ENCODE measurements around the gene ENTPD7.

DNA sequence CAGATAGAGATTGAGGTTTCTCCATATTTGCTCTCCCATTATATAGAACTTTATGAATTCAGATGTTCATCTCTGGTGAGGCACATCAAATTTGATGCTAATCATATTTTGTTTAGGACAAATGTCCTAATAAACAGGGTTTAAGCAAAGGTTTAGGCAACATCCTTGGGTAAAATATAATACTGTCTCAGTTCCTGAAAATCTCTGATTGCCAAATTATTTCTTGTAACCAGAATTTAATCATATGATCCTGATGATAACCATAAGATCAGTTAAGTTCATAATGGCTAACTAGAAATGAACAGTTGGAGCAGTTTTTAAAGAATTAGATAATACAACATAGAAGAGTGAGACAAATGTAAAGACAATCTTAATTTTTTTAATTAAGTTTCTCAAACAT is 91.3 kb downstream of the ENTPD7 start:
- TF ChIP-seq POLR2AphosphoS5 (IDR thresholded peaks at IDR 0.05): no peak
- TF ChIP-seq, protein P1, sequence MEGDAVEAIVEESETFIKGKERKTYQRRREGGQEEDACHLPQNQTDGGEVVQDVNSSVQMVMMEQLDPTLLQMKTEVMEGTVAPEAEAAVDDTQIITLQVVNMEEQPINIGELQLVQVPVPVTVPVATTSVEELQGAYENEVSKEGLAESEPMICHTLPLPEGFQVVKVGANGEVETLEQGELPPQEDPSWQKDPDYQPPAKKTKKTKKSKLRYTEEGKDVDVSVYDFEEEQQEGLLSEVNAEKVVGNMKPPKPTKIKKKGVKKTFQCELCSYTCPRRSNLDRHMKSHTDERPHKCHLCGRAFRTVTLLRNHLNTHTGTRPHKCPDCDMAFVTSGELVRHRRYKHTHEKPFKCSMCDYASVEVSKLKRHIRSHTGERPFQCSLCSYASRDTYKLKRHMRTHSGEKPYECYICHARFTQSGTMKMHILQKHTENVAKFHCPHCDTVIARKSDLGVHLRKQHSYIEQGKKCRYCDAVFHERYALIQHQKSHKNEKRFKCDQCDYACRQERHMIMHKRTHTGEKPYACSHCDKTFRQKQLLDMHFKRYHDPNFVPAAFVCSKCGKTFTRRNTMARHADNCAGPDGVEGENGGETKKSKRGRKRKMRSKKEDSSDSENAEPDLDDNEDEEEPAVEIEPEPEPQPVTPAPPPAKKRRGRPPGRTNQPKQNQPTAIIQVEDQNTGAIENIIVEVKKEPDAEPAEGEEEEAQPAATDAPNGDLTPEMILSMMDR (IDR thresholded peaks at IDR 0.05): no peak

Data from esophagus muscularis mucosa (tissue), 3 donors.